Suppressor macrophage (primary cell): ENCODE data around the gene GALNT12.

Experiments
- DNase-seq, 4 experiments: peaks; one replicate each; pipeline ENCODE4 v3.0.0-alpha.2; 2020 to 2022

Gene GALNT12

DNA sequence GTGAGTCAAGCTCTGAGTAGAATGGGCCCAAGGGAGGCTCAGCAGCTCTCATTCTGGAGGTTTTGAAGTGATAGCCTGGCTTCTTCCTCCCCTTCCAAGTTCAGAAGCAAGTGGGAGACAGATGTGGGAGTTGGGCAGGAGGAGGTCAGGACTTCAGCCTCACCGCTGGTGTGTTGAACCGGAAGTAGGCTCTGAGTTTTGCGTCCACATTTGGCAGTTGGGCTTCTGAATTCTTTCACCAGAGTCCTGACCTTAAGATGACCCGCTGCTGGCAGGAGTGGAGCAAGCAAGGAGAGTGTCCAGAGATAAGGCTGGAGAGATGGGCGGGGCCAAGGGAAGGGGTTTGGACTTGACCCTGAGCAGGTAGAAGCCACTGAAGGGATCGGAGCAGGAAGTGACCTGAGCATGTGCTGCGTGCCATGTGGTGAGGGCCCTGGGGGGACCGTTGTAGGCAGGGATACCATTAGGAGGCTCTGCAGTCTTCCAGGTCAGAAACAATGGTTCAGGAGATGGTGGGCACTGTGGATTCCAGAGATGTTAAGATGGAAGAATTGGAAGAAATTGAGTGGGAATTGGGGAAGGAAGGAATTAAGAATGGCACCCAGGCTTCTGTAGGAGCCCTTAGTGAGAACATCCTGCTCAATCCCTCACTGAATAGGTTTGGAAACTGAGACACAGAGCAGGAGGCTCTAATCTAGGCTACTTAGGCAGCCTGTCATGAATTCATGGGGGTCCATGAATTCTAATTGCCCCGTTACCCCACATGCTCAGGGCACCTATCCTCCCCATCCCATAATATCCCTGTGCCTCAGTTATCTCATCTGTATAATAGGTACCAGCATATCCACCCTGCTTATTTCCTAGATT lies 25.9 kb downstream of the GALNT12 start:
- DNase-seq = peak in 2 of 4 experiments; percentile 12 to 24

- peak in 3 of 4 experiments; percentile 14 to 54 (median 28) for DNase-seq
These were observed 26.9 kb downstream of the GALNT12 start for GRCh38 chr9:98834386-98834785.

DNA sequence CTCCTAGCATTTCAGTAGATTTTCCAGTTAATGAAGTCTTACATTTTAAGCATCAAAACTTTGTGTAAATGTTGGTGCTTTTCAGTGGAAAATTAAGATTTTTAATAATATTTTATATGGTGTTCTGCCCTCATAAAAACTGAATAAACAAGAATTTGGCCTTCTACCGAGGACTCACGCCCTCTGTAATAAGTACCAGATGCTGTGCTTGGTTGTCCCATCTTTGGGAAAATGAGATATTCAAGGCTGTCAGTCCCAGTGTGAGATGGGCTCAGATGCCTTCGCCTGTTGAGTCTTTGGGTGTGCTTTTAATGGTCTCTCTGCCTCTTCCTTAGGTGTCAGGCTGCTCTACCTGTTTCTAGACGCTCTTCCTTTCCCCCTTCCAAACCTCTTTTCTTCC lies 28.7 kb downstream of the GALNT12 start:
- DNase-seq = no peak

DNA sequence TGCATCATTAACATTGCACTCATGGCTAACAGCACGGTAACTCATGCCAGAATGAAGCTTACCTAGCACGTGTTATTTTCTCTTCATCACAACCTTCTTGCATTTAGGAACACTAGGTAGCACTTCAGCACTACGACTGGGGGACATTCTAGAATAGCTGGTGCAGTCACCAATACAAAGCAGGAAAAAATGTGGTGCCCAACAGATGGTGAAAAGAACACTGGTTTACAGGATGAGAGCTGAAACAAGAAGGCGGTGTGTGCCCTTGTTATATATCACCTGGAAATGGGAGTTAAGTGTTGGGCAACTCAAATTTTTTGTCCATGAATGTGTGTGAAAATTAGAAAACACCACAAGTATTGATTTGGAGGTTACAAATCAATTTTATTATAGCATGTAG lies 30.0 kb downstream of the GALNT12 start:
- DNase-seq = no peak

- no peak for DNase-seq
These were observed 30.8 kb downstream of the GALNT12 start for GRCh38 chr9:98838155-98838867.

DNA sequence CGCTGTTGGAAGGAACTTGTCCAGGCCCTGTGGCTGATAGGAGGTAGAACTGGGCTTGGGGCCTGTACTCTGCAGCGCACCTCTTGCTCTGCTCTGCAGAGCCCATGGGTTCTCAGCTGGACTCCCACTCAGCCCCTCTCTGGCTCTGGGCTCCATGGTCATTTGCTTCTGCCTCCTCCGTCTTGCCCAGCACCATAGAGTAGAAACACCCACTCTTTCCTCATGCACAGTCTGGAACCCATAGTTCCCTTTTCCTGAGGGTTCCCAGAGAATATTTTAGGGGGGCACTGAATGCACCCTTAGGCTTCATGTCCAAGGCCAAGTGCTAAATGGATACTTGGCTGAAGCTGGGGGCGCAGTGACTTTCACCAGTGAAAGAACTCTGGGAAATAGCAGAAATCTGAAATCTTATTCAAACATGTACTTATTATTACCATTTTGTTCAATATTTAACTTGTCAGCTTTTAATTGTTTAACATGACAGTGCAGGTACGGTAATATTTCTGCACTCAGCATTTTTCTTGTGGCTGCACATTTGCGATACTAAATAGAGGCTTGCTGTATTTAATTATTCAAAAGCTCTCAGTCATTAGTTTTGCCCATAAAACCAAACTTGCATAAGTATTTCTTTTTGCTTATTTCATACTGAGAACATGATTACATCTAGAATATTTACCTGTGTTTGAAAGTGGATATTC lies 31.5 kb downstream of the GALNT12 start:
- peak; percentile 13 to 72 (median 64) for DNase-seq

DNA sequence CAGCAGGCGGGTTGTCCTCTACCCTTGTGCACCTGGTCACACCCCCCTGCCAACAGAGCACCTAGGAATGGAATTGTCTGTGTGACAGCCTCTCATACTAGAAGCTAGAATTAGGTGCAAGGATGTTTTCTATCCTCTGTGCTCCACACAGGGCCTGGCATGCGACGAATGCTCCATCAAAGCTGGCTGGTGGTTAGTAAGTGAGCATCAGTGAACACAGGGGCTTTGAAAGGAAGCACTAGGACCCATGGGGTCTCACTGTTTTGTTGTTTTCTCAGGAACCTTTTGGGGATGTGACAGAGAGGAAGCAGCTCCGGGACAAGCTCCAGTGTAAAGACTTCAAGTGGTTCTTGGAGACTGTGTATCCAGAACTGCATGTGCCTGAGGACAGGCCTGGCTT lies 32.3 kb downstream of the GALNT12 start:
- no peak for DNase-seq

DNA sequence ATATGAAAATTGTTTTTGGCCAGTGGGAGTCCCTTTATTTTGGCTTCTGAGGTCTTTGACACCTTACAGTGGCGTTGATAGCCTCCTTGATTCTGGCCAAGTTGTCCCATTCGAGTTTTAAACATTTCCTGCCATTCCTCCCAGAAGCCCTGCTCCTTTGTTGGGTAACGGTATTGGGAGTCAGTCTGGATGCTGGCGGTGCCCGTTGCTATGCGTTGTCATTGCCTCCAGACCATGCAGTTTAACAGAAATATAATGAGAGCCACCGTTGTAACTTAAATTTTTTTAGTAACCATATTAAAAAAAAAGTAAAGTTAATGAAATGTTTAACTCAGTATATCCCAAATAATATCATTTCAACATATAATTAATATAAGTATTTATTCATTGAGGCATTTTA lies 35.0 kb downstream of the GALNT12 start:
- no peak for DNase-seq

DNA sequence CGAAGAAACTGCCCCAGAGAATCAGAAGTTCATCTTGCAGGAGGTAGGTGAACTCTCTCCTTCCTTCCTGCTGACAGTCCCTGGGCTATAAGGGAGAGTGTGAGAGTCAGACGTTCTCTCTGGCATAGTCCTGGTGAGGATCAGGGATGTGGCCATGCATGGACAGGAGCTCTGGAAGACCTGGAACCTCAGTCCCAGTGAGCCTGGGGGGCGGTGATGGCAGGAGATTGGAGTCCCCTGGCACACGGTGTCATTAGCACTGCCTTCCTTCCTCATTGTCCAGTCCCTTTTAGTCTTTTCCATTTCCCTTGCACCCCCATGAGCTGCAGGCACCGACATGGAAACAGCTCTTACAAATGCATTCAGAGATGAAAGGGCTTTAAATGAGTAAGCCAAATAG lies 38.6 kb downstream of the GALNT12 start:
- DNase-seq = no peak

- DNase-seq = no peak
These were observed 39.4 kb downstream of the GALNT12 start for GRCh38 chr9:98846879-98847278.

GRCh38 chr9:98848450-98849149 lies 41.1 kb downstream of the GALNT12 start:
- DNase-seq = peak; percentile 90 to 94 (median 92)

DNA sequence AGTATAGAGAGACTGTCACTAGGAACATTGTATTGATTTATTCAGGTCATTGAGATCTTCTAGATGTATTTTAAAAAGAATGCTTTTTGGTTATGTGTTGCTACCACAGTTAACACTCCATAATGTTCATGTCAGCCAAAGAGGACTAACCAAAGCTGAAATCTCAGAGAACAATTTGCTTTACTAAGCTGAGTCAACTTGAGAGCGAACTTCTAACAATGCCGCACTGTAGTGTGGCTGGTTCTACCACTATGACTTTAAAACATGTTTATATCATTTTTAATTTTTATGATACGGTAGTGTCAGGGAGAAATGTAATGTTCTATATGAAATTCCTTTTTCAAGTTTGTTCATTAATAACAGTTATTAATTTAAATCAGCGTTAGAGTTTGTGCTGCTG lies 42.1 kb downstream of the GALNT12 start:
- no peak for DNase-seq

DNA sequence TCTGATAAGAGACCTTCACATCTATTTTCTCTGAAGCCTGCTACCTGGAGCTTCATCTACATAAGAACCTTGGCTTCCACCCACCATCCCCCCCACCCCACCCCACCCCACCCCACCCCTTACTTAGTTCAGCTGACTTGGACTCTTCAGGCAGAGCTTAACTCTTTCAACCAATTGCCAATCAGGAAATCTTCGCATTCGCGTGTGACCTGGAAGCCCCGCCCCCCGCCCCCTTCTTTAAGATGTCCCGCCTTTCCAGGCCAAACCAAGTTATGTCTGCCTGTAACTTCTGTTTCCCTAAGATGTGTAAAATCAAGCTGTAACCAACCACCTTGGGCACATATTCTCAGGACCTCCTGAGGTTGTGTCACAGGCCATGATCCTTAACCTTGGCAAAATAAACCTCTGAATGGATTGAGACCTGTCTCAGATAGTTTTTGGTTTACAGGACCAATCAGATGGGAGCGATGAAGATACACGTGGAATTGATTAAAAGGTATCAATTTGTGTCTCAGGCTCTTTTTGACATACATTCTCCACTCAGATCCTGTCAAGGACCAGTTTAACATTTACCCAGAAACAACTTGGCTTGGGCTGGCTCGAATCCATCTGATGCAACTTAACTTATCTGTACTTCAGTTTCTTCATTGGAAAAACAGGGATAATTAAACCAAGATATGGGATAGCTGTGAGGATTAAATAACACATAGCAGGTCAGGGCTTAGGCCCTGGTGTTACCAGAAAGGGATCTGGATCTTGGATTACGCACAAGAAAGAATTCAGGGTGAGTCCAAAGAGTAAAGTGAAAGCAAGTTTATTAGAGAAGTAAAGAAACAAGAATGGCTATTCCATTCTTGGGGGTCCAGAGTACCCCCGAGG lies 43.6 kb downstream of the GALNT12 start:
- no peak for DNase-seq

DNA sequence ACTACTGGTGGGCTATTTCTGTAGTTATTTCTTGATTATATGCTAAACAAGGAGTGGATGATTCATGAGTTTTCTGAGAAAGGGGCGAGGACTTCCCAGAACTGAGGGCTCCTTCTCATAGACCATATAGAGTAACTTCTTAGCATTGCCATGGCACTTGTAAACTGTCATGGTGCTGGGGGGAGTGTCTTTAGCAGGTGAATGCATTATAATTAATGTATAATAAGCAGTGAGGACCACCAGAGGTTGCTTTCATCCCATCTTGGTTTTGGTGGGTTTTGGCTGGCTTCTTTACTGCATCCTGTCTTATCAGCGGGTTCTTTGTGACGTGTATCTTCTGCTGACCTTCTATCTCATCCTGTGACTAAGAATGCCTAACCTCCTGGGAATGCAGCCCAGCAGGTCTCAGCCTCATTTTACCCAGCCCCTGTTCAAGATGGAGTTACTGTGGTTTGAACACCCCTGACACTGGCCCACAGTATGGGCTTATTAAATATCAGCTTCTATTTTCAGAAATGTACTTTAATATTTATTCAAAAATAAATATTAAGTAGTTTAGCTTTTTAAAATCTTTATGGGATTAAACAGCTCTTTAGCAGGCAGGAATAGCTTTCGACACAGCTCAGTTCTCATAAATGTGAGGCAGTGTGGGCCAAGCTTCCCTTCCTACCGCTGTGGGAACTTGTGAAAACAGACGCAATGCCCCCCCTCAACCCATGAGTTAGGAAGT lies 44.4 kb downstream of the GALNT12 start:
- peak in 3 of 4 experiments; percentile 37 to 40 (median 37) for DNase-seq

DNA sequence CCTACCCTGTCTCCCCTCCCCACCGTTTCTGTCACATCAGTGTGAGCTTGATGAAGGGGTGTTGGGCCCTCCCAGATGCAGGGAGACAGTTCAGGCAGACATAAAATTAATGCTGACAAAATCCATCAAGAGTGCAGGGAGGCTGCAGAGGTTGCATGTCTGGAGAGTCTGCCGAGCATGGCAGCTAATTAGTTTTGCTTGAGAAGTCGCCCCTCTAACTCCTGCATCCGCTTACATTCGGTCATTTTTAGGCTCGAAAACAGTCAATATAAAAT lies 44.9 kb downstream of the GALNT12 start:
- no peak for DNase-seq

- DNase-seq = peak in 1 of 4 experiments; percentile 25
These were observed 45.5 kb downstream of the GALNT12 start for GRCh38 chr9:98852961-98853360.

GRCh38 chr9:98854266-98854665 lies 46.8 kb downstream of the GALNT12 start:
- peak in 1 of 4 experiments; percentile 32 for DNase-seq

DNA sequence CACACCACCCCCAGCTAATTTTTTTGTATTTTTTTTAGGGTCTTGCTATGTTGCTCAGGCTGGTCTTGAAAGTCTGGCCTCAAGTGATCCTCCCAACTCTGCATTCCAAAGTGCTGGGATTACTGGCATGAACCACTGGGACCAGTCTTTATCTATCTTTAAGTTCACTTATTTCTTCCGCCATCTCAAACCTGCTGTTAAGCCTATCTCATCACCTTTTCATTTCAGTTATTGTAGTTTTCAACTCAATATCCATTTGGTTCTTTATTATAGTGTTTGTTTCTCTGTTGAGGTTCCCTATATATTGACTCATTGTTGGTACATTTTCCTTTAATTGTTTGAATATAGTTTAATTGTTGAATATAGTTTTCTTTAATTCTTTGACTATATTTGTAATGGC lies 48.1 kb downstream of the GALNT12 start:
- DNase-seq = no peak

GRCh38 chr9:98856982-98857381 lies 49.5 kb downstream of the GALNT12 start:
- DNase-seq = no peak

DNA sequence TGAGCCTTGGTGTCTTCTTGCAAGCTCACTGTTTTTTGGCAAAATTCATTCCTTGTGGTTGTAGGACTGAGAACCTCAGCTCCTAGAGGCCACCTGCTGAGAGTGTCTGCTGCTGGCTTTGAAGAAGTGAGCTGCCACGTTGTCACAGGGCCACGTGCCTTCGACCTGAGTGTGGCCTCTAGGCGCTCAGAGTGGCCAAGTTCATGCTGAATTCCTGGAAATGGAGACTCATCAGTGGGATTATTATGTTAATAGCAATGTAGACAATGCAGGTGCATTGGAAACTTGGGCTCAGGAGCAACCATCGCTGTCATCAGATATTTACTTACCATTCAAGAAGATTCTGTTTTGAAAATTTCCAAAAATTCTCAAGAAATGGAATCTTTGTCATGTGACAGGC lies 52.5 kb downstream of the GALNT12 start:
- DNase-seq = no peak

DNA sequence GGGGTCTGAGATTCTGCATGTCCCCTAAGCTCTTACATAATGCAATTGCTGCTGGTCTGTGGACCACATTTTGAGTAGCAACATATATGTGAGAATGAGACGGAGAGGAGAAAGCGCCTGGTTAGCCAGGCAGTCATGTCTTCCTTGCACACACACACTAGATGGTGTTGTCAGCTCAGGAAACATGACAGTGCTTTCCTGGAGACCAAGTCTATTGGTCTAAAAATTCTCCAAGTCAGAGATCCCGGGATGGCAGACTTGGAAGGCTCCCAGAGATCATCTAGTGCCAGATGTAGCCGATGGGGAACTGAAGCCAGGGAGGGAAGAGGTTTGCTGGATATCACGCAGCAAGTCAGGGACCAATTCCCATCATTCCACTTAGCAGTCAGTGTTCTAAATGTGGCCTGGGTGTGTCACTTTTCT lies 53.4 kb downstream of the GALNT12 start:
- peak; percentile 20 to 55 (median 38) for DNase-seq
